Measurements from ENCODE around the gene TENM4. TPM values are rescaled to one million over a fixed set of nuclear protein-coding genes. Genes with fewer than 3 reads are reported as not detected.

The TENM4 gene
- total RNA-seq, 1 experiment from 2014 or later: 0.39 TPM

DNA sequence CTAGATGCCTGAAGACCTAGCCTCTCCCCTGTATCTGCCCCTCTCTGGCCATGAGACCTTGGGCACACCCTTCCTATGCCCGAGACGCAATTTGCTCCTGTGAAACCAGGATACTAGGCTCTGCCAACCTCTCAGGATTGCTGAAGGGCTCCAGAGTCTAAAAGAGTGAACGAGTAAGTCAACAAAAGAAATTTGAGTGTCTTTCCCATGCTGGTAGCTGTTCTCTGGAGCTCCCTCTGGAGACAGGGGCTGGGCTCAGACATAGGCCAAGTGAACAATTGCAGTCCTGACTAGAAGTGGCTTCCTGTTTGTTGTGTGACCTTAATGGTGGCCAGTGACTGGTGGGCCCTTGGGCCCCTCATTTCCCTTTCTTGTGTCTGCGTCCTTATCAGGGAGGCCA, 677.2 kb downstream of the TENM4 start:
- Histone ChIP-seq H3K36me3 (ENCODE audit: control insufficient read depth, insufficient read depth, low read length) (no peaks in the 10 kb centered on the region), H3K27ac (ENCODE audit: low read length) (no peak overlapping the region), H3K9me3 (ENCODE audit: control insufficient read depth, insufficient read depth, low read depth, low read length) (no peaks in the 10 kb centered on the region), H3K27me3 (ENCODE audit: control insufficient read depth, insufficient read depth, low read length) (0 out of 2 replicates have a peak, but pooled peaks cover 4% of the 10 kb centered on the region), H3K4me1 (ENCODE audit: control insufficient read depth, insufficient read depth, low read length) (no peaks in the 10 kb centered on the region), H3K4me3 (ENCODE audit: low read depth in 2 of 2, low read length in 2 of 2) (no peak overlapping the region)
- no TSS peak for BruUV-seq (replicated peaks)
- ATAC-seq (no peak), DNase-seq (ENCODE audit: low read depth, low spot score) (no peak)
- ChIA-PET CTCF (no interaction called here), POLR2A (no interaction called here)
- in situ Hi-C loops (cut with HindIII; ENCODE audit: low pct_unique_long_range_greater_than_20kb, low sequenced_read_pairs) (no loop called here), intact Hi-C loops (cut with micrococcal nuclease; ENCODE audit: unreplicated experiment) (no loop called here)
- no peak for TF ChIP-seq SIN3A (IDR thresholded peaks at IDR 0.05; ENCODE audit: borderline replicate concordance, insufficient read depth, low read depth, low read length)
- TF ChIP-seq POLR2AphosphoS5 (IDR thresholded peaks at IDR 0.05; ENCODE audit: low read depth, low read length): no peak
- no peak for TF ChIP-seq TCF7L2 (IDR thresholded peaks at IDR 0.05; ENCODE audit: low read depth, low read length)
- TF ChIP-seq, protein P1, sequence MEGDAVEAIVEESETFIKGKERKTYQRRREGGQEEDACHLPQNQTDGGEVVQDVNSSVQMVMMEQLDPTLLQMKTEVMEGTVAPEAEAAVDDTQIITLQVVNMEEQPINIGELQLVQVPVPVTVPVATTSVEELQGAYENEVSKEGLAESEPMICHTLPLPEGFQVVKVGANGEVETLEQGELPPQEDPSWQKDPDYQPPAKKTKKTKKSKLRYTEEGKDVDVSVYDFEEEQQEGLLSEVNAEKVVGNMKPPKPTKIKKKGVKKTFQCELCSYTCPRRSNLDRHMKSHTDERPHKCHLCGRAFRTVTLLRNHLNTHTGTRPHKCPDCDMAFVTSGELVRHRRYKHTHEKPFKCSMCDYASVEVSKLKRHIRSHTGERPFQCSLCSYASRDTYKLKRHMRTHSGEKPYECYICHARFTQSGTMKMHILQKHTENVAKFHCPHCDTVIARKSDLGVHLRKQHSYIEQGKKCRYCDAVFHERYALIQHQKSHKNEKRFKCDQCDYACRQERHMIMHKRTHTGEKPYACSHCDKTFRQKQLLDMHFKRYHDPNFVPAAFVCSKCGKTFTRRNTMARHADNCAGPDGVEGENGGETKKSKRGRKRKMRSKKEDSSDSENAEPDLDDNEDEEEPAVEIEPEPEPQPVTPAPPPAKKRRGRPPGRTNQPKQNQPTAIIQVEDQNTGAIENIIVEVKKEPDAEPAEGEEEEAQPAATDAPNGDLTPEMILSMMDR (IDR thresholded peaks at IDR 0.05): no peak
- TF ChIP-seq, protein P2, sequence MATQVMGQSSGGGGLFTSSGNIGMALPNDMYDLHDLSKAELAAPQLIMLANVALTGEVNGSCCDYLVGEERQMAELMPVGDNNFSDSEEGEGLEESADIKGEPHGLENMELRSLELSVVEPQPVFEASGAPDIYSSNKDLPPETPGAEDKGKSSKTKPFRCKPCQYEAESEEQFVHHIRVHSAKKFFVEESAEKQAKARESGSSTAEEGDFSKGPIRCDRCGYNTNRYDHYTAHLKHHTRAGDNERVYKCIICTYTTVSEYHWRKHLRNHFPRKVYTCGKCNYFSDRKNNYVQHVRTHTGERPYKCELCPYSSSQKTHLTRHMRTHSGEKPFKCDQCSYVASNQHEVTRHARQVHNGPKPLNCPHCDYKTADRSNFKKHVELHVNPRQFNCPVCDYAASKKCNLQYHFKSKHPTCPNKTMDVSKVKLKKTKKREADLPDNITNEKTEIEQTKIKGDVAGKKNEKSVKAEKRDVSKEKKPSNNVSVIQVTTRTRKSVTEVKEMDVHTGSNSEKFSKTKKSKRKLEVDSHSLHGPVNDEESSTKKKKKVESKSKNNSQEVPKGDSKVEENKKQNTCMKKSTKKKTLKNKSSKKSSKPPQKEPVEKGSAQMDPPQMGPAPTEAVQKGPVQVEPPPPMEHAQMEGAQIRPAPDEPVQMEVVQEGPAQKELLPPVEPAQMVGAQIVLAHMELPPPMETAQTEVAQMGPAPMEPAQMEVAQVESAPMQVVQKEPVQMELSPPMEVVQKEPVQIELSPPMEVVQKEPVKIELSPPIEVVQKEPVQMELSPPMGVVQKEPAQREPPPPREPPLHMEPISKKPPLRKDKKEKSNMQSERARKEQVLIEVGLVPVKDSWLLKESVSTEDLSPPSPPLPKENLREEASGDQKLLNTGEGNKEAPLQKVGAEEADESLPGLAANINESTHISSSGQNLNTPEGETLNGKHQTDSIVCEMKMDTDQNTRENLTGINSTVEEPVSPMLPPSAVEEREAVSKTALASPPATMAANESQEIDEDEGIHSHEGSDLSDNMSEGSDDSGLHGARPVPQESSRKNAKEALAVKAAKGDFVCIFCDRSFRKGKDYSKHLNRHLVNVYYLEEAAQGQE (IDR thresholded peaks at IDR 0.05; ENCODE audit: insufficient read depth in 1 of 2, low read depth in 2 of 2, low read length in 1 of 2): no peak

DNA sequence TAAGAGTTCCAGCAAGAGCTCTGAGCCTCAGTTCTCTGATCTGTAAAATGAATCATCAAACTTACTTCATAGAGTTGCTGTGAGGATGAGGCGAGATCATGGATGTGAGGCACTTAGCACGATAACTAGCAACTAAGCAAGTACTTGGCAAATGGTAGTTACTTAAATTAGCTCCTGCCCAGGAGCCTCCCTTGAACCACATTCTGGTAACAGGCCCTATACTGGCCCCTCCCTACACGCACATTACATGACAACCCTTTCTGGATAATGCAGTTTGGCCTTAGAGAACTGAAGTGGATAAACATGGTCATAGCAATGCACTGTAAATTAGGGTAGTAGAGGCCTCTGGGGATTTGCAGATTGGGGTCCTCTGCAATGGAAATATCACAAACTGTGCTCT, 678.7 kb downstream of the TENM4 start:
- POLR2A ChIA-PET: no interaction called here
- in situ Hi-C loops (cut with HindIII; ENCODE audit: low pct_unique_long_range_greater_than_20kb, low sequenced_read_pairs): no loop called here
- BruUV-seq (replicated peaks): no TSS peak
- Histone ChIP-seq H3K4me3 (ENCODE audit: low read depth in 2 of 2, low read length in 2 of 2) (no peak overlapping the region), H3K4me1 (ENCODE audit: control insufficient read depth, insufficient read depth, low read length) (no peaks in the 10 kb centered on the region), H3K36me3 (ENCODE audit: control insufficient read depth, insufficient read depth, low read length) (no peaks in the 10 kb centered on the region), H3K27me3 (ENCODE audit: control insufficient read depth, insufficient read depth, low read length) (0 out of 2 replicates have a peak, but pooled peaks cover 6% of the 10 kb centered on the region), H3K9me3 (ENCODE audit: control insufficient read depth, insufficient read depth, low read depth, low read length) (no peaks in the 10 kb centered on the region), H3K27ac (ENCODE audit: low read length) (no peak overlapping the region)
- CTCF ChIA-PET: no interaction called here
- no peak for ATAC-seq
- no peak for DNase-seq (ENCODE audit: low read depth, low spot score)
- intact Hi-C loops (cut with micrococcal nuclease; ENCODE audit: unreplicated experiment): no loop called here
- no peak for TF ChIP-seq TCF7L2 (IDR thresholded peaks at IDR 0.05; ENCODE audit: low read depth, low read length)
- no peak for TF ChIP-seq POLR2AphosphoS5 (IDR thresholded peaks at IDR 0.05; ENCODE audit: low read depth, low read length)

DNA sequence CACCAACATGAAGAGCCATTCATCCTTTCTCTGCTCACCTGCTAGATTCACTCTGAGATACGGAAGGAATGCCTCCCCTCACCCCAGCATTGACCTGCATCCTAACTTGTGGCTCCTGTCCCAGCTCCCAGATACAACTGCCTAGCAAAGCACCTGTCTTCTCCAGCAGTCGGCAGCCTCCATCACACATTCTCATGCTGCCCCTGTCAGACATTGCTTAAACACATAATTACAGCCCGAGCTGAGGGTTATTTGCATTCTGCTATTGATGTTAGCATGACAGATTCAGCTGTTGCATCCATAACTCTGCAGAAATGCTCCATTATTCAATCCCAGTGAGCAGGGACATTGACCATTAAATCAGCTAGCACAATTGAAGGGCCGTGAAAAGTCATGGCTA, 681.8 kb downstream of the TENM4 start:
- no peak overlapping the region for H3K27ac ChIP-seq (ENCODE audit: low read length)
- intact Hi-C loops (cut with micrococcal nuclease; ENCODE audit: unreplicated experiment): no loop called here
- H3K4me1 ChIP-seq (ENCODE audit: control insufficient read depth, insufficient read depth, low read length): no peaks in the 10 kb centered on the region
- ATAC-seq (no peak), DNase-seq (ENCODE audit: low read depth, low spot score) (no peak)
- TF ChIP-seq, protein P2 (IDR thresholded peaks at IDR 0.05; ENCODE audit: insufficient read depth in 1 of 2, low read depth in 2 of 2, low read length in 1 of 2): no peak
- no peak for TF ChIP-seq SIN3A (IDR thresholded peaks at IDR 0.05; ENCODE audit: borderline replicate concordance, insufficient read depth, low read depth, low read length)
- TF ChIP-seq, protein P1 (IDR thresholded peaks at IDR 0.05): no peak
- no peak for TF ChIP-seq POLR2AphosphoS5 (IDR thresholded peaks at IDR 0.05; ENCODE audit: low read depth, low read length)
- TF ChIP-seq TCF7L2 (IDR thresholded peaks at IDR 0.05; ENCODE audit: low read depth, low read length): no peak
- no peaks in the 10 kb centered on the region for H3K36me3 ChIP-seq (ENCODE audit: control insufficient read depth, insufficient read depth, low read length)
- H3K4me3 ChIP-seq (ENCODE audit: low read depth in 2 of 2, low read length in 2 of 2): no peak overlapping the region
- peaks cover 6% of the 10 kb centered on the region; the same call in 1 of the 2 replicates for H3K27me3 ChIP-seq (ENCODE audit: control insufficient read depth, insufficient read depth, low read length)
- no peaks in the 10 kb centered on the region for H3K9me3 ChIP-seq (ENCODE audit: control insufficient read depth, insufficient read depth, low read depth, low read length)
- BruUV-seq (replicated peaks): no TSS peak
- POLR2A ChIA-PET: no interaction called here
- in situ Hi-C loops (cut with HindIII; ENCODE audit: low pct_unique_long_range_greater_than_20kb, low sequenced_read_pairs): no loop called here
- CTCF ChIA-PET: no interaction called here
